Hepatocyte (in vitro differentiated cells): ENCODE data around the gene SLC9A3.

Source experiments
- EZH2 ChIP-seq: fragments of 200-600 bp; sonication (generic); IDR thresholded peaks from 2 replicates; pipeline ENCODE4 v1.6.1; 2016; ENCODE audit warnings: antibody characterized with exemption, mild to moderate bottlenecking, borderline replicate concordance
- EZH2phosphoT487 ChIP-seq: fragments of 200-600 bp; sonication (generic); IDR thresholded peaks from one replicate; pipeline ENCODE4 v1.6.1; 2018; ENCODE audit warnings: antibody characterized with exemption, mild to moderate bottlenecking, low read depth, moderate library complexity; ENCODE audit not compliant: unreplicated experiment, severe bottlenecking

DNA sequence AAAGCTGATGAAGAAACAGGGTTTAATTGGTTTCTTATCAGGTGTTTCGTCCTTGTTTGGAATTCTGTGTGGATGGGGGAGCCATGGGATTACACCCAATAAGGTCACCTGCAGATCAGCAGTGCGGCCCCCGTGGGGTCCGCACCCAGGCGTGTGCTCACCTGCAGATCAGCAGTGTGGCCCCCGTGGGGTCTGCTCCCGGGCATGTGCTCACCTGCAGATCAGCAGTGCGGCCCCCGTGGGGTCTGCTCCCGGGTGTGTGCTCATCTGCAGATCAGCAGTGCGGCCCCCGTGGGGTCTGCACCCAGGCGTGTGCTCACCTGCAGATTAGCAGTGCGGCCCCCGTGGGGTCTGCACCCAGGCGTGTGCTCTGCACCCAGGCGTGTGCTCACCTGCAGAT is 46.2 kb upstream of the SLC9A3 start:
- no peak for TF ChIP-seq EZH2
- no peak for TF ChIP-seq EZH2phosphoT487
